Neural progenitor cell (in vitro differentiated cells): ENCODE data around the gene STARD3. TPM values are rescaled to one million over a fixed set of nuclear protein-coding genes. Genes with fewer than 3 reads are reported as not detected.

Experiments
- DNase-seq: peaks from one replicate; pipeline ENCODE4 v3.0.0-alpha.2; 2016; ENCODE audit warnings: low spot score
- H2AFZ ChIP-seq: fragments of 200-600 bp; sonication (generic); replicated peaks from 2 replicates; pipeline ENCODE4 v1.6.1; 2016; ENCODE audit warnings: antibody characterized with exemption
- H3F3A ChIP-seq: fragments of 200-600 bp; sonication (generic); 2 replicates; pipeline ENCODE4 v1.6.1; 2016; ENCODE audit warnings: antibody characterized with exemption, low read depth
- H3K27ac ChIP-seq: fragments of 200-600 bp; sonication (generic); 2 replicates; pipeline ENCODE4 v1.5.1; 2016; ENCODE audit warnings: mild to moderate bottlenecking
- H3K27me3 ChIP-seq: fragments of 200-600 bp; sonication (generic); 2 replicates; pipeline ENCODE4 v1.6.1; 2016; ENCODE audit warnings: mild to moderate bottlenecking, moderate library complexity
- H3K36me3 ChIP-seq: fragments of 200-600 bp; sonication (generic); 2 replicates; pipeline ENCODE4 v1.5.1; 2016
- H3K4me1 ChIP-seq: fragments of 200-600 bp; sonication (generic); 2 replicates; pipeline ENCODE4 v1.6.1; 2016; ENCODE audit warnings: mixed run types
- H3K4me2 ChIP-seq: fragments of 200-600 bp; sonication (generic); 2 replicates; pipeline ENCODE4 v1.6.1; 2016
- H3K4me3 ChIP-seq: fragments of 200-600 bp; sonication (generic); 2 replicates; pipeline ENCODE4 v1.5.1; 2016
- H3K79me2 ChIP-seq: fragments of 200-600 bp; sonication (generic); 2 replicates; pipeline ENCODE4 v1.6.1; 2016; ENCODE audit warnings: low read depth
- H3K9ac ChIP-seq: fragments of 200-600 bp; sonication (generic); 2 replicates; pipeline ENCODE4 v1.6.1; 2016
- H3K9me3 ChIP-seq: fragments of 200-600 bp; sonication (generic); 2 replicates; pipeline ENCODE4 v1.5.1; 2016; ENCODE audit warnings: low read depth
- H4K20me1 ChIP-seq: fragments of 200-600 bp; sonication (generic); 2 replicates; pipeline ENCODE4 v1.6.1; 2016; ENCODE audit warnings: low read depth
- H3K27ac Mint-ChIP-seq: 3 replicates; pipeline ENCODE4 v1.8.0; 2021; ENCODE audit warnings: mixed read lengths
- H3K27me3 Mint-ChIP-seq: 2 replicates; pipeline ENCODE4 v1.8.0; 2022; ENCODE audit warnings: low read depth, mild to moderate bottlenecking, inconsistent platforms, moderate library complexity, mixed read lengths; ENCODE audit not compliant: insufficient read depth
- H3K36me3 Mint-ChIP-seq: 3 replicates; pipeline ENCODE4 v1.8.0; 2021; ENCODE audit warnings: mixed read lengths
- H3K4me1 Mint-ChIP-seq: 3 replicates; pipeline ENCODE4 v1.8.0; 2021; ENCODE audit warnings: mixed read lengths
- H3K4me3 Mint-ChIP-seq: 3 replicates; pipeline ENCODE4 v1.8.0; 2021; ENCODE audit warnings: mild to moderate bottlenecking, moderate library complexity, mixed read lengths
- H3K9me3 Mint-ChIP-seq: 3 replicates; pipeline ENCODE4 v1.8.0; 2020; ENCODE audit warnings: mixed read lengths
- CTCF ChIP-seq: fragments of 200-600 bp; sonication (generic); IDR thresholded peaks from 2 replicates; pipeline ENCODE4 v1.5.1; 2017; ENCODE audit warnings: antibody characterized with exemption, mild to moderate bottlenecking
- EZH2 ChIP-seq: fragments of 200-600 bp; sonication (generic); IDR thresholded peaks from 2 replicates; pipeline ENCODE4 v1.6.1; 2017; ENCODE audit warnings: antibody characterized with exemption, mild to moderate bottlenecking, moderate library complexity
- EZH2phosphoT487 ChIP-seq: fragments of 200-600 bp; sonication (generic); IDR thresholded peaks from 2 replicates; pipeline ENCODE4 v1.6.1; 2017; ENCODE audit warnings: antibody characterized with exemption
- total RNA-seq: library from RNA; depleted of rRNA; stranded (reverse); fragments of >200 nt; gene quantifications from 2 replicates; pipeline ENCODE4 v1.2.3, GENCODE V29; 2015; ENCODE audit warnings: low replicate concordance

STARD3 gene
- total RNA-seq, 1 donor from 2014 or later: 21.5 TPM

- H3K9ac ChIP-seq: no peak overlapping the region
- H3K4me3 ChIP-seq: no peak overlapping the region
- H3K27ac ChIP-seq: no peak overlapping the region
- H4K20me1 ChIP-seq: no peaks in the 10 kb centered on the region
- H3F3A ChIP-seq: no peaks in the 10 kb centered on the region
- no peak overlapping the region for H2AFZ ChIP-seq
- H3K4me1 Mint-ChIP-seq: peaks cover 2% of the 10 kb centered on the region
- H3K27me3 ChIP-seq: peaks cover 11% of the 10 kb centered on the region
- no peaks in the 10 kb centered on the region for H3K9me3 Mint-ChIP-seq
- H3K79me2 ChIP-seq: no peaks in the 10 kb centered on the region
- DNase-seq: no peak
- no peak overlapping the region for H3K4me2 ChIP-seq
- no peaks in the 10 kb centered on the region for H3K9me3 ChIP-seq
- H3K4me1 ChIP-seq: no peaks in the 10 kb centered on the region
- no peak overlapping the region for H3K4me3 Mint-ChIP-seq
- H3K36me3 Mint-ChIP-seq: no peaks in the 10 kb centered on the region
- H3K36me3 ChIP-seq: no peaks in the 10 kb centered on the region
- H3K27me3 Mint-ChIP-seq: peaks cover 10% of the 10 kb centered on the region
- peak overlapping the region; percentile 74 for H3K27ac Mint-ChIP-seq
- TF ChIP-seq EZH2 (no peak), CTCF (no peak), EZH2phosphoT487 (no peak)
These were observed 38.6 kb downstream of the STARD3 start for GRCh38 chr17:39675390-39676082.

- H3K9ac ChIP-seq: no peak overlapping the region
- peaks cover 3% of the 10 kb centered on the region for H3K27me3 ChIP-seq
- H3K9me3 ChIP-seq: no peaks in the 10 kb centered on the region
- H2AFZ ChIP-seq: no peak overlapping the region
- no peaks in the 10 kb centered on the region for H3F3A ChIP-seq
- H3K4me3 Mint-ChIP-seq: no peak overlapping the region
- TF ChIP-seq EZH2: no peak
- TF ChIP-seq CTCF: no peak
- TF ChIP-seq EZH2phosphoT487: no peak
- peaks cover 10% of the 10 kb centered on the region for H3K27me3 Mint-ChIP-seq
- no peaks in the 10 kb centered on the region for H4K20me1 ChIP-seq
- no peak for DNase-seq
- H3K9me3 Mint-ChIP-seq: no peaks in the 10 kb centered on the region
- no peaks in the 10 kb centered on the region for H3K36me3 Mint-ChIP-seq
- no peaks in the 10 kb centered on the region for H3K4me1 ChIP-seq
- H3K36me3 ChIP-seq: no peaks in the 10 kb centered on the region
- no peak overlapping the region for H3K4me2 ChIP-seq
- no peak overlapping the region for H3K27ac Mint-ChIP-seq
- H3K4me3 ChIP-seq: no peak overlapping the region
- H3K79me2 ChIP-seq: no peaks in the 10 kb centered on the region
- H3K4me1 Mint-ChIP-seq: peaks cover 2% of the 10 kb centered on the region
- no peak overlapping the region for H3K27ac ChIP-seq
These were observed 39.4 kb downstream of the STARD3 start for GRCh38 chr17:39676198-39676819.

GRCh38 chr17:39677072-39677471 is 40.1 kb downstream of the STARD3 start:
- H3K4me2 ChIP-seq: no peak overlapping the region
- no peak overlapping the region for H3K27ac ChIP-seq
- no peak for TF ChIP-seq EZH2
- no peak for TF ChIP-seq CTCF
- H3K4me1 ChIP-seq: no peaks in the 10 kb centered on the region
- Mint-ChIP-seq H3K4me1 (peaks cover 2% of the 10 kb centered on the region), H3K27me3 (peaks cover 8% of the 10 kb centered on the region), H3K36me3 (no peaks in the 10 kb centered on the region), H3K27ac (no peak overlapping the region), H3K9me3 (no peaks in the 10 kb centered on the region), H3K4me3 (no peak overlapping the region)
- H3K4me3 ChIP-seq: no peak overlapping the region
- no peaks in the 10 kb centered on the region for H3K79me2 ChIP-seq
- H2AFZ ChIP-seq: no peak overlapping the region
- no peak for DNase-seq
- no peaks in the 10 kb centered on the region for H3K36me3 ChIP-seq
- no peaks in the 10 kb centered on the region for H4K20me1 ChIP-seq
- H3K27me3 ChIP-seq: no peaks in the 10 kb centered on the region
- no peak overlapping the region for H3K9ac ChIP-seq
- no peaks in the 10 kb centered on the region for H3K9me3 ChIP-seq
- no peaks in the 10 kb centered on the region for H3F3A ChIP-seq
